Hepatocyte (in vitro differentiated cells): ENCODE data around the gene ARHGAP6. TPM values are rescaled to one million over a fixed set of nuclear protein-coding genes. Genes with fewer than 3 reads are reported as not detected.
A peak's percentile ranks its signal among the peaks of the same experiment; 100 is the strongest.

ENCODE experiments used
- DNase-seq: peaks from one replicate; pipeline ENCODE4 v3.0.0-alpha.2; 2016; ENCODE audit warnings: low spot score
- H2AFZ ChIP-seq: fragments of 200-600 bp; sonication (generic); 2 replicates; pipeline ENCODE4 v1.6.0; 2016; ENCODE audit warnings: antibody characterized with exemption, mild to moderate bottlenecking
- H3K27ac ChIP-seq: fragments of 200-600 bp; sonication (generic); 2 replicates; pipeline ENCODE4 v1.5.1; 2016; ENCODE audit warnings: mild to moderate bottlenecking
- H3K27me3 ChIP-seq: fragments of 200-600 bp; sonication (generic); 2 replicates; pipeline ENCODE4 v1.6.1; 2016
- H3K36me3 ChIP-seq: fragments of 200-600 bp; sonication (generic); replicated peaks from 2 replicates; pipeline ENCODE4 v1.5.1; 2016; ENCODE audit warnings: low read depth; ENCODE audit not compliant: insufficient read depth
- H3K4me1 ChIP-seq: fragments of 200-600 bp; sonication (generic); 2 replicates; pipeline ENCODE4 v1.5.1; 2016; ENCODE audit warnings: mild to moderate bottlenecking, moderate library complexity; ENCODE audit not compliant: insufficient read depth
- H3K4me2 ChIP-seq: fragments of 200-600 bp; sonication (generic); 2 replicates; pipeline ENCODE4 v1.6.0; 2016
- H3K4me3 ChIP-seq: fragments of 200-600 bp; sonication (generic); 2 replicates; pipeline ENCODE4 v1.5.1; 2016; ENCODE audit warnings: mild to moderate bottlenecking
- H3K79me2 ChIP-seq: fragments of 200-600 bp; sonication (generic); 2 replicates; pipeline ENCODE4 v1.6.0; 2017; ENCODE audit warnings: mild to moderate bottlenecking
- H3K9me2 ChIP-seq: fragments of 200-600 bp; sonication (generic); replicated peaks from 2 replicates; pipeline ENCODE4 v1.6.0; 2017; ENCODE audit warnings: mild to moderate bottlenecking; ENCODE audit not compliant: insufficient read depth
- H3K9me3 ChIP-seq: fragments of 200-600 bp; sonication (generic); 2 replicates; pipeline ENCODE4 v1.5.1; 2016; ENCODE audit warnings: low read depth, mild to moderate bottlenecking
- H4K20me1 ChIP-seq: fragments of 200-600 bp; sonication (generic); 2 replicates; pipeline ENCODE4 v1.6.0; 2016; ENCODE audit warnings: mild to moderate bottlenecking; ENCODE audit not compliant: insufficient read depth, poor library complexity, severe bottlenecking
- EZH2 ChIP-seq: fragments of 200-600 bp; sonication (generic); IDR thresholded peaks from 2 replicates; pipeline ENCODE4 v1.6.1; 2016; ENCODE audit warnings: antibody characterized with exemption, mild to moderate bottlenecking, borderline replicate concordance
- EZH2phosphoT487 ChIP-seq: fragments of 200-600 bp; sonication (generic); IDR thresholded peaks from one replicate; pipeline ENCODE4 v1.6.1; 2018; ENCODE audit warnings: antibody characterized with exemption, mild to moderate bottlenecking, low read depth, moderate library complexity; ENCODE audit not compliant: unreplicated experiment, severe bottlenecking
- WGBS: methylation state at CpG from one replicate; pipeline ENCODE4 v1.1.6; 2016; ENCODE audit warnings: low lambda C conversion rate; ENCODE audit errors: missing lambda C conversion rate; 5-methylcytosine and 5-hydroxymethylcytosine counted together
- polyA plus RNA-seq: library from polyadenylated mRNA; unstranded; fragments of >200 nt; fragmentation: Nextera tagmentation; extraction: Ambion mirVana; gene quantifications from 2 replicates; pipeline ENCODE4 v1.2.1, GENCODE V29; 2016
- total RNA-seq: library from RNA; depleted of rRNA; stranded (reverse); fragments of >200 nt; gene quantifications from 2 replicates; pipeline ENCODE4 v1.2.3, GENCODE V29; 2014
- TF ChIP-seq, protein P1 (sequence below): fragments of 200-600 bp; sonication (generic); IDR thresholded peaks from 2 replicates; pipeline ENCODE4 v1.5.1; 2016; ENCODE audit warnings: antibody characterized with exemption, mild to moderate bottlenecking; ENCODE audit not compliant: poor library complexity

ARHGAP6 gene
- total and polyA plus RNA-seq, 2 experiments from 2014 or later, result 4.9 to 6.9 TPM

DNA sequence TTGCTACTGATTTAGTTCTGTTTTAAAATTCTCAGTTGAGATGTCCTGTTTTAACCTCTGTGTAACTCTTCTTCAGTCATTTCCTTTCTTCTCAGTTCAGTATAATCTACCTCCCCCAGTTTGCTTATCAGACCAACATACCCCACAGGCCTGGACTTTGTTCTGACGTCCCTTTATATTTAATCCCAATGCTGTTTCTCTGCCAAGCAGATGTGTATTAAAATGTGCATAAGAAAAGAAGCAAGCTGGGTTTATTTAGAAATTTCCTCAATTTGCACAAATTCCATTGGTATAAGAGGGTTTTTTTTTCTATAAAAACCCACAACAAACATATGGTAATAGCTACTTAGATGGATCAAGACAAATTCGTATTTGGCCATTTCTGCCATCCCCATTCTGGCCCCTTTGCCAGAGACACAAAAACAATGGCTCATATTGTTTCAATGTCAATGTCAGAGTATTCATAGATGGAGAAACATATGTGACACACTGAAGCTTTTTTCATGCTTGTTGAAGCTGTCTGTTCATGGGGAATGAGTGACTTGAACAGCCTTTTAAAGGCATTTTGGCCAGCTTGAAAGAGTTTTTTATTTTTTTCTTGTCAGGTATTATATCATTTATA is 530.0 kb downstream of the ARHGAP6 start:
- Histone ChIP-seq H3K4me2 (no peak overlapping the region), H3K27ac (no peak overlapping the region), H3K27me3 (no peaks in the 10 kb centered on the region), H3K79me2 (no peaks in the 10 kb centered on the region), H3K36me3 (no peaks in the 10 kb centered on the region), H3K9me3 (no peaks in the 10 kb centered on the region), H3K4me1 (no peaks in the 10 kb centered on the region), H4K20me1 (no peaks in the 10 kb centered on the region), H3K9me2 (no peaks in the 10 kb centered on the region), H3K4me3 (no peak overlapping the region), H2AFZ (no peak overlapping the region)
- DNase-seq, result no peak
- TF ChIP-seq, protein P1, sequence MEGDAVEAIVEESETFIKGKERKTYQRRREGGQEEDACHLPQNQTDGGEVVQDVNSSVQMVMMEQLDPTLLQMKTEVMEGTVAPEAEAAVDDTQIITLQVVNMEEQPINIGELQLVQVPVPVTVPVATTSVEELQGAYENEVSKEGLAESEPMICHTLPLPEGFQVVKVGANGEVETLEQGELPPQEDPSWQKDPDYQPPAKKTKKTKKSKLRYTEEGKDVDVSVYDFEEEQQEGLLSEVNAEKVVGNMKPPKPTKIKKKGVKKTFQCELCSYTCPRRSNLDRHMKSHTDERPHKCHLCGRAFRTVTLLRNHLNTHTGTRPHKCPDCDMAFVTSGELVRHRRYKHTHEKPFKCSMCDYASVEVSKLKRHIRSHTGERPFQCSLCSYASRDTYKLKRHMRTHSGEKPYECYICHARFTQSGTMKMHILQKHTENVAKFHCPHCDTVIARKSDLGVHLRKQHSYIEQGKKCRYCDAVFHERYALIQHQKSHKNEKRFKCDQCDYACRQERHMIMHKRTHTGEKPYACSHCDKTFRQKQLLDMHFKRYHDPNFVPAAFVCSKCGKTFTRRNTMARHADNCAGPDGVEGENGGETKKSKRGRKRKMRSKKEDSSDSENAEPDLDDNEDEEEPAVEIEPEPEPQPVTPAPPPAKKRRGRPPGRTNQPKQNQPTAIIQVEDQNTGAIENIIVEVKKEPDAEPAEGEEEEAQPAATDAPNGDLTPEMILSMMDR, result no peak
- TF ChIP-seq EZH2, result no peak
- no peak for TF ChIP-seq EZH2phosphoT487
- 29% methylated on average over 2 of the region's 2 CpGs for WGBS

DNA sequence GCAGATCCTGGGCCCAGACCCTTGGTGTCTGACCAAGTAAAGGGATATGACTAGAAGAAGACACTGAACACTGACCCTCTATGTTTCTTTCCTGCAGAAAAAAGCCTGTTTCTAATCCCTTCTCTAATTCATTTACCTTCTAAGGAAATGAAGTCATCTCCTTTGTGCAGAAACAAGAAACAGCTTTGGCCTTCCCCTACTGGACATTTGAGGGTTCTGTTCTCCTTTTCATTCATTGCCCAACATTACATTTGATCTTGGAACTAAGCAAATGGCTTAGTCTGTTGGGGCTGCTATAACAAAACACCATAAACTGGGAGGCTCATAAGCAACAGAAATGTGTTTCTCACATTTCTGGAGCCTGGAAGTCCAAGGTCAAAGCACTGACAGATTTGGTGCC is 534.6 kb downstream of the ARHGAP6 start:
- TF ChIP-seq EZH2phosphoT487, result no peak
- TF ChIP-seq, protein P1, result no peak
- TF ChIP-seq EZH2, result no peak
- Histone ChIP-seq H3K4me1 (no peaks in the 10 kb centered on the region), H3K27ac (no peak overlapping the region), H3K4me3 (no peak overlapping the region), H2AFZ (no peak overlapping the region), H3K9me3 (no peaks in the 10 kb centered on the region), H3K79me2 (no peaks in the 10 kb centered on the region), H3K4me2 (no peak overlapping the region), H3K36me3 (no peaks in the 10 kb centered on the region), H4K20me1 (no peaks in the 10 kb centered on the region), H3K9me2 (no peaks in the 10 kb centered on the region), H3K27me3 (no peaks in the 10 kb centered on the region)
- DNase-seq, result no peak

DNA sequence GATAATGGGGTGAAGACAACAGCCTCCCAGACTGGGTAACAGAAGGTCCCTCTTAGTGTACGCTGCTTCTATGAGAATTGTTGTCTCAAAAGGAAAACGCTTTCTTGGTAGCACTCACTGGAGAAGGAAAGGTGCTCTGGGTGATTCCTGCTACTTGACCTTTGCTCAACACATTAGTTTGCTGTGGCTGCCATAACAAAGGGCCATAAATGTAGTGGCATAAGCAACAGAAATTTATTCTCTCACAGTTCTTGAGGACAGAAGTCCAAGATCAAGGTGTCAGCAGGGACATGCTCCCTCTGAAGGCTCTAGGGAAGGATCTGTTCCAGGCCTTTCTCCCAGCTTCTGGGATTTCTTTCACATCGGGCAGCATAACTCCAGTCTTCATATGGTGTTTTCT is 535.6 kb downstream of the ARHGAP6 start:
- H4K20me1 ChIP-seq, result no peaks in the 10 kb centered on the region
- peak overlapping the region; percentile 47 for H3K27ac ChIP-seq
- no peak overlapping the region for H3K4me3 ChIP-seq
- DNase-seq, result no peak
- no peaks in the 10 kb centered on the region for H3K79me2 ChIP-seq
- H2AFZ ChIP-seq, result no peak overlapping the region
- 57% methylated on average over 3 of the region's 3 CpGs for WGBS
- TF ChIP-seq, protein P1, result no peak
- no peak for TF ChIP-seq EZH2
- TF ChIP-seq EZH2phosphoT487, result no peak
- H3K27me3 ChIP-seq, result no peaks in the 10 kb centered on the region
- no peaks in the 10 kb centered on the region for H3K9me2 ChIP-seq
- H3K4me1 ChIP-seq, result no peaks in the 10 kb centered on the region
- no peaks in the 10 kb centered on the region for H3K36me3 ChIP-seq
- no peak overlapping the region for H3K4me2 ChIP-seq
- no peaks in the 10 kb centered on the region for H3K9me3 ChIP-seq
